D341Med (cell line): Measurements from ENCODE around the gene ANKRD28.
A peak's percentile ranks its signal among the peaks of the same experiment; 100 is the strongest.
"Not testable (repeated sequence)": the region's sequence is repeated elsewhere in the genome, so short reads cannot be mapped to it uniquely, and the experiment has no call there.

Source experiments
- DNase-seq: peaks from one replicate; pipeline ENCODE4 v3.0.0; 2012; ENCODE audit warnings: low spot score

ANKRD28 gene

DNA sequence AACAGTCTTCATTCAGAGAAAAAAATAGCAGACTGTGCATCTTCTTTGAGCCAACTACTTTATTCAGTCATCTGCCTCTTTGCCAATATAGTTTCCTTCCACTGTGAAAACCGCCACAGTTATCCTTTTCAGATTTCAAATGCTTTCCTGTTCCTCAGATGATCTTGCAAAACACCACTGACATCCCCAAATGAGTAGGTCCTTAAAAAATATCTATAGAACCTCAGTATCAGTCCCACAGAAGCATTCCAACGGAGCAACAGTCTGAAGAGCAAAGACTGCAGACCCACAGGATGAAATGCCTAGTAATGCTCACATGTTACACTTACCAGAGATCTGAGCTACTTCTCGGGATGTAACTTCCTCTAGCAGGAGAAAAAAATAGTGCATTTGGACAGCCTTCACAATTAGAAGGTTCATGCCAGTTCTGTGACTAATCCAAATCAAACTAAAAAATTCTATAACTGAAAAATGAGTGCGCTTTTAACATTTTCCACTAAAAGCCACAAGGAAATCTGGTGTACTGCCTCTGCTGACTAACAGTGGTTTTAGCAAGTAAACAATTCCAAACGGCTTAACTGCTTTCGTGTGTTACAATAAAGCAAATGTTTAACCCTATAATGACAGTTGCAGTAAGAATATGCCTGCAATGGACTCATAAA lies at the start of gene ANKRD28:
TSS of gene ANKRD28 (minus strand) at position 338 of the 662 bp plus-strand sequence. CDS start 1,458 bp downstream, outside the sequence.
- DNase-seq, result peak; percentile 28

DNA sequence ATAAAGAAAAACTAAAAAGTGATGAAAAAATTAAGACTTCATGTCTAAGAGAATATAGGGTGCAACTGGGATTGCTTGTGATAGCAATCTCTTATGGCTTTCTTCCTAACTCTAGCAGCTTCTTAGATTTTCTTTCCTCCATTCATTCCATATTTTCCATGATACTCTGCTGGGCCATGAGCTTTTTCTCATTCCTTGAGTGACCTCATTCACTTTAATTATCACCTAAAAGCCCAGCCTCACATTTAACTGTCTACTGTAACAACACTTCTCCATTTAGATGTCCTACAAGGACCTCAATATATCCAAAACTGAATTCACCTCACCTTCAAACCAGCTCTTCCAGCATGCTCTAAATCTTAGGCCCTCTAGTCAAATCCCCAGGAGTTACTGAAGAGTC lies 49.5 kb upstream of the ANKRD28 start:
- no peak for DNase-seq

GRCh38 chr3:15846606-15847005 lies 48.8 kb upstream of the ANKRD28 start:
- no peak for DNase-seq

- no peak for DNase-seq
These were observed 47.7 kb upstream of the ANKRD28 start for GRCh38 chr3:15845475-15845874.

DNA sequence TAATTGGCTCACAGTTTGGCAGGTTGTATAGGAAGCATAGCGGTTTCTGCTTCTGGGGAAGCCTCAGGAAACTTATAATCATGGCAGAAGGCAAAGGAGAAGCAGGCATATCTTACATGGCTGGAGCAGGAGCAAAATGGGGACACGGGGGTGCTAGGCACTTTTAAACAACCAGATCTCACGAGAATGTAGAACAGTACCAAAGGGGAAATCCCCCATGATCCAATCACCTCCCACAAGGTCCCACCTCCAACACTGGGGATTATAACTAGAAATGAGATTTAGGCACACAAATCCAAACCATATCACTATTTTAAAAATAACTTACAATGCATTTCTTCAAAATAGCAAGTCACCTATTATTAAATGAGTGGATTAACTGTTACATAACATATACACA lies 47.1 kb upstream of the ANKRD28 start:
- DNase-seq, result no peak

- not testable (repeated sequence) for DNase-seq
These were observed 43.6 kb upstream of the ANKRD28 start for GRCh38 chr3:15841091-15841973.

DNA sequence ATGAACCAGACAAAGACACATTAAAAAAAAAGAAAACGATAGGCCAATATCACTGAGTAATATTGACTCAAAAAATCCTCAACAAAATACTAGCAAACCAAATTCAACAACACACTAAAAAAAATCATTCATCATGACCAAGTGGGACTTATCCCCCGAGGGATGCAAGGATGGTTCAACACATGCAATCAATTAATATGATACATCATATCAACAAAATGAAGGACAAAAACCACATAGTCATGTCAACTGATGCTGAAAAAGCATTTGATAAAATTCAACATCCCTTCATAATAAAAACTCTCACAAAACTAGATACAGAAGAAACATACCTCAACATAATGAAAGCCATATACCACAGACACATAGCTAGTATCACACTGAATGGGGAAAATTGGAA lies 41.8 kb upstream of the ANKRD28 start:
- DNase-seq, result no peak

GRCh38 chr3:15831927-15832326 lies 34.1 kb upstream of the ANKRD28 start:
- no peak for DNase-seq

DNA sequence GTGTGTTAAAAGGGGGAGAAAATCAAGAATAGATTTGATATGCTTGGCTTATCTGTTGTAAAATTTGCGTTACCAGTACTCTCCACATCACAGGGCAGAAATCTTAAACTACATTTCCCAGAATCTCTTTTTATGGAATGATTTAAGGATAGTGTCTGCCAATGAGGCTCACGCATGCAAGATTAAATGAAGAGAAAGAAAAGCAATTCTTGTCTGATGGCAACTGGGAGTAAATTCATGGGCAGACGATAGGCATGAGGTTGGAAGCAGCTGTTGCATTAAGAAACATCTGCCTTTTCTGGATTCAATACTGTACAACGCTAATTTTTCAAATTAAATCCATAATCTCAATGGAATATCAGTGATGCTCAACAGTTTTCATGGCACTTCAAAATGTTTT lies 27.2 kb upstream of the ANKRD28 start:
- DNase-seq, result no peak

- DNase-seq, result no peak
These were observed 25.3 kb upstream of the ANKRD28 start for GRCh38 chr3:15823092-15823491.

GRCh38 chr3:15822281-15822680 lies 24.5 kb upstream of the ANKRD28 start:
- DNase-seq, result no peak

GRCh38 chr3:15820911-15821310 lies 23.1 kb upstream of the ANKRD28 start:
- DNase-seq, result no peak

DNA sequence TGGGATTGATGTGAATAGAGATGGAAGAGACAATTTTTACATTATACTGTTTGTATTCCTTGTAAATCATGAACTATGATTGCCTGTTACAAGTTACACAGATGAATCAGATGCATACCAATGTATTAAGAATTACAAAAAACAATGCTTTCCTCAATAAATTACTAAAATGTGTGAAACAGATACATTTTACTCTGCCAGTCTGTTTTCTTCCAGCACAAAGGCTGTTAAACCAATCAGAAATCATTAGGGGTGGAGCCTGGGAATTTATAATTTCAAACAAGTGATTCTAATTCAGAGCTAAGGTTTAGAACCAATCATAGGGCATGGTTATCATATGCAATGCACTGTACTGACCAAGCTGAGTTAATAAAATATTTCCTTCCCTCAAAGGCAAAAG lies 21.8 kb upstream of the ANKRD28 start:
- DNase-seq, result no peak

- DNase-seq, result no peak
These were observed 21.3 kb upstream of the ANKRD28 start for GRCh38 chr3:15819043-15819442.

DNA sequence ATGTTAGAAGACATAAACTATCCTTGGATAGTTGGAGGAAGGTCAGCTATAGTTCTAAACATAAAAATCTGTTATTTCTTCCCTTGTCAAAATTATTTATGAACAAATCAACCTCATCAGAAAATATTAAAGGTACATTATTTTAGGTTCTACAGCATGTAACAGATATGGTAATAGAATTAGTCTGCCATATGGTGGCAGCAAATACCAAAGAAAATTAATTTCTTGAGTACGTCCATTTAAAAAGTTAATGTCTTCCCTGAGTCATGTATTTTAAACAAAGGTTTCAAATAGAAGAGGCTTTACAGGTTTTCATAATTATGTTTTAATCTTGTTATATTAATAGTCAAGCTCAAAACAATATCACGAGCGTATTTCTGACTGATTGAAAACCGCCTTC lies 17.9 kb upstream of the ANKRD28 start:
- DNase-seq, result no peak

DNA sequence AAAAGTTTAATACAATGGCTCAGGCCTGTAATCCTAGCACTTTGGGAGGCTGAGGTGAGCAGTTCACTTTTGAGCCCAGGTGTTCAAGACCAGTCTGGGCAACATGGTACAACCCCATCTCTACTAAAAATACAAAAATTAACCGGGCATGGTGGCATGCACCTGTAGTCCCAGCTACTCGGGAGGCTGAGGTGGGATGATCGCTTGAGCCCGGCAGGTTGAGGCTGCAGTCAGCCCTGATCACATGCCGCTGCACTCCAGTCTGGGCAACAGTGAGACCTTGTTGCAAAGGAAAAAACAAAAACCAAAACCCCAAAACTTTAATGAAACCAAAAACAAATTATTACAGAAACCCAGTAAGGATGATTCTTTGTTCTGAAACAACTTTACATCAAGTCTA lies 15.3 kb upstream of the ANKRD28 start:
- not testable (repeated sequence) for DNase-seq

DNA sequence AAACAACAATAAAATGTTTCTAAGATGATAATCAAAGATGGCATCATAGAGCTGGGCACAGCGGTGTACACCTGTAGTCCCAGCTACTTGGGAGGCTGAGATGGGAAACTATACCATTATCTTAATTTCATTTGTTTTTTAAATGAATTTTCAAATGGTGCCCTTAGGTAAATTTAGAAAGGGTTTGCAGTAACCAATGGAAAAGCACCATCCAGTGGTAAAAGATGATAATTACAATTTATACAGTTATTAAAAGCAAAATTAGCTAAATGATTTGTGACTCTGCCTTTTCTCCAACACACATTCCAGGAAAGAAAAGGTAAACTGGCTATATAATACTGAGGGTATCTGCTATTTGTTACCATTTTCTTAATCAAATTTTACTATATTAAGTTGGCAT lies 14.4 kb upstream of the ANKRD28 start:
- DNase-seq, result peak; percentile 32

- DNase-seq, result no peak
These were observed 12.9 kb upstream of the ANKRD28 start for GRCh38 chr3:15810702-15811101.

DNA sequence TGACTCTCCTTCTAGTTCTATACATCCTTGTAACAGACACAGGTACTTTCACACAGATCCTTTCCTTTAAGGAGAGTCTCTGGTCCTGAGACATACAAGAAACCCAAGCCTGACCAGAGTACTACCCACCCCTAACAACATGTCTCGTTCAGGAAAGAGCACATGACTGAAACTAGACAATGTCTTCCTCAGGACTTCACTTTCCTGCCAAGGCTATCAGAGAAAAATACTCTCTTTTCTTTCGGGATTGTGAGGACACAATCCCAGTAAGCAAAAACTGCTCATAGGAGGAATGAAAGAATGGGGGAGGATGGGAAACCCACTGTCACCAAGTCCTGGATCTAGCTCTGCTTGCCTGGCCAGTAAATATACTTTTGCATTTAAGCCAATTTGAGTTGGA lies 11.5 kb upstream of the ANKRD28 start:
- DNase-seq, result no peak

DNA sequence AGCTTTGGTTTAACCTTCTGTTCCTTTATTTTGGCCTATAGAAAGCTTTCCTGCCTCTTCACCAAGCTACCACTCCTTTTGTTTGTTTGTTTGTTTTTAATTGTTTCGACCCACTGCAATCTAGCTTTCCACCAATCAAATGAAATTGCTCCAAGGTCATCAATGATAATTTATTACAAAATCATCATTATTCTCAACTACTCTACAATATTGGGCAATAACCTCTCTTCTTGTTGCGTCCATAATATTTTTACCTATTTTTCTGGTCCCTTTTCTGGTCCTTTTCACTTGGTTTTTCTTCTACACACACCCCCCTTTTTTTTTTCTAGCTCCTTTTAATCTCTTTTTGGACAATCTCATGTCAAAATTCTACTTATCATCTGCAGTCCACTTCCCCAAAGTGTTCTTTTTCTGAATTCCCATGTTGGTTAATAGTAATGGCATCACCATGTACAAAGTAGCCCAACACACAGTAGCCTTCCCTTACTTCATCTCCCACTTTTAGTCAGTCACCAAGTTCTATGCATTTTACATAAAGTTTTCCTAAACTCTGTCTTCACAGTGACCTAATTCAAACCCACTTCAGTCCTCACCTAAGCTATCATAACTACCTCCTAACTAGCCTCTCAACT lies 11.0 kb upstream of the ANKRD28 start:
- no peak for DNase-seq

DNA sequence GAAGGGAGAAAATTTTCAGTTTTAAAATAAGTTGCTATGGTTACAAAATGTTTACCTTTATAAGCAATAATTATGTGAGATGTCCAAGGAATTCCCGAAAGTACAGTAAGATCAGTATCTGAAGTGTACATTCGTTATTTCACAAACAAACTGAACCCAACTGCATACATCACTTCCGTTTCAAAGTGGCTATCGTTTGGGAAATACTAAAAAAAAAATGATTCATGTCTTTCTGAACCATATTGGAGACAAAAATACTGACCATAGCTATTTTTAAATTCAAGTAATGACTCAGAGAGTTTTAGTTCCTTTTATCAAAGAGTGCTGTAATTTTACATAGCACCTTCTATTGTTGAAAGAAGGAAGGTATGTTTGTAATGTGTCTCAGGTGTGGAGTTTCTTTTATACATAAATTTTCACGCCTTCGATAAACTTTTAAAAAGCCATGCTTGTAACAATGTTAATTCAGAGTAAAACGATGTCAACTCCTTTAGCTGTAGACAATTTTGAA lies 8.0 kb upstream of the ANKRD28 start:
- no peak for DNase-seq

- no peak for DNase-seq
These were observed 6.8 kb upstream of the ANKRD28 start for GRCh38 chr3:15804553-15805095.

DNA sequence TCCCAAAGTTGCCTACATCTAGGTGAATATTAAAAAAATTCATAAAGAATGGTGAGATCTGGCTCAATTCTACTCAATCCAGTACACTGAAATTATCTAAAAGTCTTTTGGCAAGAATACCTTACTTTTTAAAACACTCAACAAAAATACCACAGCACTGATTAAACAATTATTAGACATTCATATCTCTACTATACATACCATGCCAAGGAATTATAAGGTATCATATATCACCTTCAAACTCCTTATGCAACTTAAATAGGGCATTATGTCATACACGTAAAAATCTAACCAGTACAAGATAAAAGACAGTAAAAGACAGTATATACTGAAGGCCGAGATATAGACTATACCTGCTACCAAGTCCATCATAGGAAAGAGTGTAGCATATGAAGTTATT lies 6.1 kb upstream of the ANKRD28 start:
- DNase-seq, result no peak
